HG03097 (cell line): ENCODE data around the gene RASA2.
"Not testable (repeated sequence)": the region's sequence is repeated elsewhere in the genome, so short reads cannot be mapped to it uniquely, and the experiment has no call there.

Experiments
- ATAC-seq: cut with Tn5 transposase; IDR thresholded peaks from one replicate; pipeline ENCODE4 v1.9.1; 2021; ENCODE audit not compliant: unreplicated experiment, low FRiP score

The RASA2 gene

DNA sequence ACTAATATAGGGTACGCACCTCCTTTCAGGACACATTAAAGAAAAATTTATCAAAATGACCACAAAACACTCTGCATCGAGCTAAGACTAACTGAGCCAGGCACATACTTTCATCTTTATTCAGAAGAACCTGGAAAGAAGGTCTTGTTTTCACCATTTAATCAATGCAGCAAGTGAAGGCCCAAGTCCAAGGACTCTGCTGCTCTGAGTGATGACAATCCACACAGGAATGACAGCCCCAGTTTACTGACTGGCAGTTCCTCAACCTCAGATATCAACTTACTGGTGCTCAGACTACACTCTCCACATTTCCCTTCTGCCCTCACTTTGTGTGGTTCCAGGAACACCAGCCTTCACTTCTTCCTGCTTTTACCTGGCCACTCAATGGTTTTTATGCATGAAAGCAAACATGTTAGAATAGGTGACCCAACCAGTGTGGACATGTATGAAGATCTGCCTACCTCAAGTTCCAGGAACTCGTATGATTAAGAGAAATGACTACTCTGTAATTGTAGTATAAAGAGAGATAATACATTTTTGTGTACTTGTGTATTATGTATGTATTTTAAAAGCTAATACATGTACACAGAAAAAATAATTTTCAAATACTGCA, 29.1 kb upstream of the RASA2 start:
- ATAC-seq, result no peak

DNA sequence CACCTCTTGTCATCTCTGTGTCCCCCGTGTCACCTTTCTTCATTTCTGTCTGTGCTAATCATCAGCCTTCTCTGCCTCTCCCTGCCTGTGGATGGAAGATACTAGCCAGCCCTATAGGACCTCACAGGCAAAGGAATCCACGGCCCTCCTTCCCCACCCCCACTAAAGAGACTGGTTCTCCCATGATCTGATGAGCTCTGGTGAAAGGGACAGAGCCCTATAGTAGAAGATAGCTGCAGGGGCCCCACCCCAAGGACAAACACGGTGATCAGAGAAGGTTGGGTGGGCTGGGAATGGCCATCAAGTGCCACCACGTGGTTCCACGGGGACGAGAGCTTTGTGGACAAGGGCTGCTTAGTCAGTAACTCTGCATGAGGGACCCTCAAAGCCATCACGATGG, 27.8 kb upstream of the RASA2 start:
- ATAC-seq, result no peak

DNA sequence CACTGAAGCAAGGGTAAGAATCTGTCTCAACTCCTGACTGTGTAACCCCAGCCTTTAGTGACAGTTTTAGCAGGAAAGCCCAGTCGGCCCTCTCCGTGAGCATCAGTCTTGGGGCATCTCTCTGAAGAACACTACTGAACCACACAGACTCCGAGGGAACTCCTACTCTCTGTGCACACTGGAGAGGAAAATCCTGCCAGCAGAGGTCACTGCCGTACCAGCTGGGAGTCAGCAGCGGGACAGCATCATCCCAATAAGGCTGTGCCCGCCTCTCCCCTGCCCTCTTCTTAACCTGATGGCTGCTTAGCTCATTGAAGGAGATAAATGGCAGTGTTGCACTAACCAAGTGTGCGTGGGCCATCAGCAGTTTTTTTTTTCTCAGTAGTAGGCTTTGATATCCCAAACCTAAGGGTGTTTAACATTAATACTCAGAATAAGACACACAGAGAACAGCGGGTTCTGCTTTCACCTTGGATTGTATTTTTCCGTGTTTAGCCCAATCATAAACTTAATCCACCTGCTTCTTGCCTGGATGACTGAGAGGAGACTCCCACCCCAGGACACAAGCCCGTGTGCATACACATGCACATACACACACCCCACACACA, 26.6 kb upstream of the RASA2 start:
- ATAC-seq, result peak; percentile 78

DNA sequence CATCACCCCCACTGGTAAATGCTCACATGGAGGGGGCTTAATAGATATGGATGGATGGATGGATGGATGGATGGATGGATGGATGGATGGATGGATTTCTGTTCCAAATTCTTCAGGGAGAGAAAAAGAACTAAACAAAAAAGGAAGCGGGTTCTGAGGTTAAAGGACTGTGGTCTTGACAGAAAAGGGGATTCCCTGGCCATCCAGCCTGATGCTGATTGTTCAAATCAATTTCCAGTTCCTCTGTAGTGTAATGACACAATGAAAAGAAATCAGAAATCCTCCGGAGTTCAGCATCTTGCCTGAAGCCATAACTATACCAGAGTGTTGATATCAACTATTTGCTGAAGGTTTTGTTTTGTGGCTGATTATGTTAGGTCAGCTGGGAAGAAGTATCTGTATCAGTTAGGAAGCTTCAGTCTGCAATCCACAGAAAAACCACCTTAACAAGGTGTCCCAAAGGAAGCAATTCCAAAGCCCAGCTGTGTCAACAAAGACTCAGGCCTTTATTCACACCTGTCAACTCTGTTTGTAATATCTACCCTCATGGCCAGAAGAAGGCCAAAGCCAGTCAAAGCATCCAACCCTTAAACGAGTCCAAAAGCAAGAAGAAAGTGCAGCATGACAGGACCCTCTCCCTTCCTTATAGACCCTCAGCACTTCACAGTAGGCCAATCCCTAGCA, 24.5 kb upstream of the RASA2 start:
- ATAC-seq, result no peak

GRCh38 chr3:141465221-141465620, 21.6 kb upstream of the RASA2 start:
- no peak for ATAC-seq

GRCh38 chr3:141466633-141467169, 20.1 kb upstream of the RASA2 start:
- ATAC-seq, result no peak

- ATAC-seq, result no peak
Measured at GRCh38 chr3:141469720-141470119, 17.1 kb upstream of the RASA2 start.

GRCh38 chr3:141471160-141471559, 15.7 kb upstream of the RASA2 start:
- ATAC-seq, result no peak

GRCh38 chr3:141476033-141476432, 10.8 kb upstream of the RASA2 start:
- ATAC-seq, result no peak

GRCh38 chr3:141477224-141477623, 9.6 kb upstream of the RASA2 start:
- ATAC-seq, result no peak

- no peak for ATAC-seq
Measured at GRCh38 chr3:141478139-141478538, 8.7 kb upstream of the RASA2 start.

- not testable (repeated sequence) for ATAC-seq
Measured at GRCh38 chr3:141478840-141479239, 8.0 kb upstream of the RASA2 start.

DNA sequence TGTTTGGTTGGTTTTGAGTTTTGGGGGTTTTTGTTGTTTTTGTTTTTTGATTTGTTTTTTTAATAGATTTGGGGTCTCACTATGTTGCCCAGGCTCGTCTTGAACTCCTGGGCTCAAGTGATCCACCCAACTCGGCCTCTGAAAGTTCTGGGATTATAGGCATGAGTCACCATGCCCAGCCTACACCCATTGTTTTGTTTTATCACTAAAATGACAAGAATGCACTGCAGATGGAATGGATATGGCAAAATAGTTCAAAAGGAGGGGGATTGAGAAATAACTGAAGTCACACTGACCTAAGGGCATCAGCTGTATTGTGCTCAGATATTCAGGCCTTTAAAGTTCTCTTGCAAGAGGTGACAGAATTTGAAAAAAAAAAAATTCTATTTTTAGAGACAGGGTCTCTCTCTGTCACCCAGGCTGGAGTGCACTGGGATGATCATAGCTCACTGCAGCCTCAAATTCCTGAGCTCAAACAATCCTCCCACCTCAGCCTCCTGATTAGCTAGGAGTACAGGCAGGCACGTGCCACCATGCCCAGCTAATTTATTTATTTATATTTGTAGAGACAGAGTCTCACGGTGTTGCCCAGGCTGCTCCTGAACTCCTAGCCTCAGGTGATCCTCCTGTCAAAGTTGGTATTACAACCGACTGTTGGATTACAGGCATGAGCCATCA, 4.4 kb upstream of the RASA2 start:
- ATAC-seq, result no peak

- no peak for ATAC-seq
Measured at GRCh38 chr3:141484701-141485287, 2.0 kb upstream of the RASA2 start.

DNA sequence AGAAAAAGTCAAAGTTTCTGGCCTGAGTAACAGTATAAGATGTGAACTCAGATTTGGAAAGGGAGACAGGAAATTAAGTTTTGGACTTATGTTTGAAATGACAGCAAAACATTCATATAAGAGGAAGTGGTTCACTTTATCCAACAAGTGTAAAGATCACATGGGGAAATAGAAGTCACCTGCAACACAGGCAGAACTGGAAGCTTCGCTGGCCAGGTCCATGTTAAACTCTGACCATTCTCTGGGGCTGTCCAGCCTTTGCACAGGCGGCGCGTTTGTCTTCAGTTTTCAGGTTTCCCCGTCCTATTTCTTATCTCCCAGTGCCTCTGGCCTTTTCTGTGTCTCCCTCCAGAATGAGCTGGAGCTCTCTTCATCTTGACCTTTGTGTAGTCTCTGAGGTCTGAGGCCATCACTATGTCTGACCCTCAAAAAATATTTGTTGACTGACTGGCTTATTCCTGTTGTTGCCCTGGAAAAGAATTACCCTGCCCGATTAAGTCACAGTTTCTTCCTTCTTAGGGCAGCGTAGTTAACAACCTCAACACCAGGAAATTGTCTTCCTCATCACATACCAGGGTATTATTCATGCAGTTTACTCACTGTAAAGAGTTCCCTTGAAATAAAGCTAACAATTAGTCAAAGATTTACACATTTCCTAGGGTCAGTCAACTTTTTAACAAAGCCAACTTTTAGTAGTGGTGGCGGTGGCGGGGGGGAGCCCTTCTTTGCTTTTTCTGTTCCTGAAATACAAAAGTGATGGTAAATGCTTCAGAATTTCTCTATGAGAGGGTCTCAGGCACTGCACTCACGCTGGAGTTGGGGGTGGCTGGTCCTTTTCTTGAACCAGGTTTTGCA, 959 bp upstream of the RASA2 start:
- no peak for ATAC-seq

- no peak for ATAC-seq
Measured at GRCh38 chr3:141486496-141486745, 406 bp upstream of the RASA2 start.

- peak; percentile 74 for ATAC-seq
Measured at GRCh38 chr3:141487521-141488252, 860 bp downstream of the RASA2 start.

GRCh38 chr3:141489203-141489602, 2.4 kb downstream of the RASA2 start:
- no peak for ATAC-seq

GRCh38 chr3:141491081-141491480, 4.3 kb downstream of the RASA2 start:
- no peak for ATAC-seq

DNA sequence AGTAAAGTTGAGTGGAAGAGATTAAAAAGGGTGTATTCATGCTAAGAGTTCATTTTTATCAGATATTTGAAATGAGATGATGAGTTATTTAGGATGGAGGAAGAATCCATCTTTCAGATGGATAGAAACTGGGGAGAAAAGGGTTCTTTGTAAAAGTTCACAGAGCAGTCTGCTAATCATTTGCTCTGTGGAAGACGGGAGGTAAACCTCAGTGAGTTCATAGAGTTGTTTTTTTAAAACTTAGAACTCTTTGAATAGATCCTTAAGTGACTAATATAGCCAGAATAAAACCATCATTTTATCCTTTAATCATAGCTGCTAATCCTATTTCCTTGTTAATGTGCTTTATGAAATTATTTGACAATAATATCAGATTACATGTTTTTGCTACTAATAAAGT, 5.1 kb downstream of the RASA2 start:
- no peak for ATAC-seq
